Measurements from ENCODE around the gene SUN5.

SUN5 gene

GRCh38 chr20:33026779-33027759, 22.8 kb upstream of the SUN5 start:
- no peak for DNase-seq

- no peak for DNase-seq
Observed at GRCh38 chr20:33026072-33026778, 22.0 kb upstream of the SUN5 start.

GRCh38 chr20:33025318-33025876, 21.2 kb upstream of the SUN5 start:
- DNase-seq = no peak

- DNase-seq = no peak
Observed at GRCh38 chr20:33024609-33025317, 20.5 kb upstream of the SUN5 start.

- DNase-seq = no peak
Observed at GRCh38 chr20:33024243-33024560, 20.0 kb upstream of the SUN5 start.

- no peak for DNase-seq
Observed at GRCh38 chr20:33023439-33024242, 19.4 kb upstream of the SUN5 start.

- DNase-seq = no peak
Observed at GRCh38 chr20:33022694-33023438, 18.6 kb upstream of the SUN5 start.

GRCh38 chr20:33022289-33022688, 18.1 kb upstream of the SUN5 start:
- DNase-seq = no peak

- DNase-seq = no peak
Observed at GRCh38 chr20:33021879-33022278, 17.6 kb upstream of the SUN5 start.

- no peak for DNase-seq
Observed at GRCh38 chr20:33020278-33021161, 16.3 kb upstream of the SUN5 start.

- DNase-seq = no peak
Observed at GRCh38 chr20:33019465-33020277, 15.4 kb upstream of the SUN5 start.

- no peak for DNase-seq
Observed at GRCh38 chr20:33018169-33018931, 14.1 kb upstream of the SUN5 start.

GRCh38 chr20:33017542-33017941, 13.3 kb upstream of the SUN5 start:
- no peak for DNase-seq

- DNase-seq = no peak
Observed at GRCh38 chr20:33016581-33017109, 12.4 kb upstream of the SUN5 start.

GRCh38 chr20:33015700-33016580, 11.7 kb upstream of the SUN5 start:
- DNase-seq = no peak

- DNase-seq = no peak
Observed at GRCh38 chr20:33015114-33015484, 10.9 kb upstream of the SUN5 start.

- DNase-seq = no peak
Observed at GRCh38 chr20:33014336-33015113, 10.3 kb upstream of the SUN5 start.

Data from activated CD8-positive, alpha-beta memory T cell treated with anti-CD3 and anti-CD28 coated beads for 24 hours (primary cell).